ENCODE measurements around the gene AOC2.
"Not testable (repeated sequence)": the region's sequence is repeated elsewhere in the genome, so short reads cannot be mapped to it uniquely, and the experiment has no call there.

AOC2 gene

GRCh38 chr17:42855048-42855596 is 10.7 kb downstream of the AOC2 start:
- no peak for DNase-seq

DNA sequence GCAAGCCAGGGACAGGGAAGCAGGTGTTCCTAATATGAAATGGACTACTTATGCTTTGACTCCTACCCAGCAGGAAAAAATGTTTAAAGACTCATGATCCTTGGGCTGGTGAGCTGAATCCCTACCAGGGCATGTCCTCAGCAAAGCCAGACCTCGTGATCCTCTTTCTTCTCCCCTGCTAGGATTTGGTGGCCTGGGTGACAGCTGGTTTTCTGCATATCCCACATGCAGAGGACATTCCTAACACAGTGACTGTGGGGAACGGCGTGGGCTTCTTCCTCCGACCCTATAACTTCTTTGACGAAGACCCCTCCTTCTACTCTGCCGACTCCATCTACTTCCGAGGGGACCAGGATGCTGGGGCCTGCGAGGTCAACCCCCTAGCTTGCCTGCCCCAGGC is 11.7 kb downstream of the AOC2 start:
- not testable (repeated sequence) for DNase-seq

- DNase-seq, result not testable (repeated sequence)
Measured at GRCh38 chr17:42856516-42856915, 12.1 kb downstream of the AOC2 start.

GRCh38 chr17:42857389-42857788 is 13.0 kb downstream of the AOC2 start:
- DNase-seq, result no peak

DNA sequence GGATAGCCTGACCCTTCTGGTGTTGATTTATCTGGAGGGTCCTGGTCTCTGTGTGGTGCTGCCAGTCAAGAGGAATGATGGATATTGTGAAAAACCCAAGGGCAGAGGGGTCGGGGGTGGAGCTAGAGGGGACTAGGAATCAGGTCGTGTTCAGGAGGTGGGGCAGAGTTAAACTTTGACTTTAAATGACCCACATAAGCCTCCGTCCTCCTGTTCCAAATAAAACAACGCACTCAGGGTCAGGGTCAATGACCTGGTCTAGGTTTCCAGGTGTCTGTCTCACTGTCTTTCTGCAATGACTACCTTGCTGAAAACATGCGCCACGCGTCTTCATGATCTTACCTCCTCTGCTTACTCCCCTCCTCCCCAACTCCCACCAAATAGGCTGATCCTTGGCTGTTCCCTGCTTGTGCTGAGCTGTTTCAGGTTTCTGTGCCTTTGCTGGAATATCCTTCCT is 21.3 kb downstream of the AOC2 start:
- DNase-seq, result no peak

DNA sequence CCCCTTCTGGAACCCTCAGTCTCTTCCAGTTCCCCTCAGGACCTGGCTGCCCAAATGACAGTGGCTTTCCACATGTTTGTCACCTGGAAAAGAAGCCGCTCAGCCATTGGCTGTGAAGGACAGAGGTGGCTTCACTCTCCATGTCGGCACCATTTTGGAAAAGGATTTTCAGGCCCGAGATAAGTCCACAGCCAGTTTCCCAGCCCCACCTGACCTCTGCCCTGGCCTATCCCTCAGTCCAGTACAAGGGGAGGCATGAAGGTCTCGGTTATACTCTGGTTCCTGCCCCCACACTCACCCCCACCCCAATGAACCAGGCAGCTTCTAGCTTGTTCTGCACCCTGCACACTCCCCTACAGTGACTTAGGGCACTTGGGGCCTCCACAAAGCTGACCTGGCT is 21.8 kb downstream of the AOC2 start:
- no peak for DNase-seq

DNA sequence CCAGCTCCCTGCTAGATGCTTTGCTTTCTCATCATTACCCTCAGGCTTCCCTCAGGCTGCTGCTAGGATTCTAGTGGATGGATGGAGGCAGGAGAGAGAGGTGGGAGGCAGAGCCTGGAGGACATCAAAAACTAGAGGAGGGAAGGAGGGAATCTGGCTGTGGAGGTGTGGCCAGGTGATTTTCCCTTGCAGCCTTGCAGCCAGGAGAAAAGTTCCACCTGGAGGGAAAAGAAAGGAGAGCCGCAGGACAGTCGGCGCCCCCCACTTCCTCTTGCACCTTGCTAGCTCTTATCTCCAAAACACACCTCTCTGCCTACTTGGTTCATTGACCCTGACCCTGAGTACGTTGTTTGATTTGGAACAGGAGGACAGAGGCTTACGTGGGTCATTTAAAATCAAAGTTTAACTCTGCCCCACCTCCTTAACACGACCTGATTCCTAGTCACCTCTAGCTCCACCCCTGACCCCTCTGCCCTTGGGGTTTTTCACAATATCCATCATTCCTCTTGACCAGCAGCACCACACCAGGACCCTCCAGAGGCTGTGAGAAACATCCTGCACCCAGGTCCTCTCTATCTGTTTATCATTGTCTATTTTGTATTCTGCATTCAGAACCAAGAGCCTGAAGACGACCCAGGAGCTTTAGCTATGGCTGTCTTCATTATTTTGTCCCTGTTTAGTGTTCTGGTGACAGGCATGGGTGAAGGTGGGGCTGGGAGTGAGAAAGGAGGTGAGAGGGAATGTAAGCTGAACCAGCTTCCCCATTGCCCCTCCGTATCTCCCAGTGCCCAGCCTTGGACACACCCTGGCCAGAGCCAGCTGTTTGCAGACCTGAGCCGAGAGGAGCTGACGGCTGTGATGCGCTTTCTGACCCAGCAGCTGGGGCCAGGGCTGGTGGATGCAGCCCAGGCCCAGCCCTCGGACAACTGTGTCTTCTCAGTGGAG is 22.5 kb downstream of the AOC2 start:
- DNase-seq, result no peak

DNA sequence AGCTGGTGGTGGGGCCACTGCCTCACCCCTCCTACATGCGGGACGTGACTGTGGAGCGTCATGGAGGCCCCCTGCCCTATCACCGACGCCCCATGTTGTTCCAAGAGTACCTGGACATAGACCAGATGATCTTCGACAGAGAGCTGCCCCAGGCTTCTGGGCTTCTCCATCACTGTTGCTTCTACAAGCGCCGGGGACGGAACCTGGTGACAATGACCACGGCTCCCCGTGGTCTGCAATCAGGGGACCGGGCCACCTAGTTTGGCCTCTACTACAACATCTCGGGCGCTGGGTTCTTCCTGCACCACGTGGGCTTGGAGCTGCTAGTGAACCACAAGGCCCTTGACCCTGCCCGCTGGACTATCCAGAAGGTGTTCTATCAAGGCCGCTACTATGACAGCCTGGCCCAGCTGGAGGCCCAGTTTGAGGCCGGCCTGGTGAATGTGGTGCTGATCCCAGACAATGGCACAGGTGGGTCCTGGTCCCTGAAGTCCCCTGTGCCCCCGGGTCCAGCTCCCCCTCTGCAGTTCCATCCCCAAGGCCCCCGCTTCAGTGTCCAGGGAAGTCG is 23.4 kb downstream of the AOC2 start:
- DNase-seq, result not testable (repeated sequence)

- no peak for DNase-seq
Measured at GRCh38 chr17:42868338-42868737, 24.0 kb downstream of the AOC2 start.

GRCh38 chr17:42871647-42872046 is 27.3 kb downstream of the AOC2 start:
- no peak for DNase-seq

DNA sequence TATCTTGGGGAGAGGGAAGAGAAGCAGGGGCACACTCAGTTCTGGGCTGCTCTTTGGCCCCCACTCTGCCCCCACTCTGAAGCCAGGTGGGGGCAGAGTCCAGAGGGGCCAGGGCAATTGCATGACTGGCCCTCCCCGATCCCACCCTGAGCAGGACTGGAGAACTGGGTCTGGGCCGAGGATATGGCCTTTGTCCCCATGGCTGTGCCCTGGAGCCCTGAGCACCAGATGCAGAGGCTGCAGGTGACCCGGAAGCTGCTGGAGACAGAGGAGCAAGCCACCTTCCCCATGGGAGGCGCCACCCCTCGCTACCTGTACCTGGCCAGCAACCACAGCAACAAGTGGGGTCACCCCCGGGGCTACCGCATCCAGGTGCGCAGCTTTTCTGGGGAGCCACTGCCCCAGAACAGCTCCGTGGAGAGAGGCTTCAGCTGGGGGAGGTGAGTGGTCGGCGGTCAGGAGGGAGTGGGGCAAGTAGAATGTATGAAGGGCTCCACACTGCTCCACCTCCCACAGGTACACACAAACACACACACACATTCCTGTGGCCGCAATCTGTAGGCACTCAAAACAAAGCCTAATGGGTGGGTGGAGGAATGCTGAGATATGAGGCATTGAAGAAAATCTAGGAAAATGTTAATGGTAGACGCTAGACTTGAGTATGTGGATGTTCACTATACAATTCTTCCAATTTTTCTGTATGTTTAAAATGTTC is 28.0 kb downstream of the AOC2 start:
- no peak for DNase-seq

- no peak for DNase-seq
Measured at GRCh38 chr17:42873315-42873714, 28.9 kb downstream of the AOC2 start.

GRCh38 chr17:42873932-42874695 is 29.7 kb downstream of the AOC2 start:
- DNase-seq, result not testable (repeated sequence)

- DNase-seq, result no peak
Measured at GRCh38 chr17:42877037-42877436, 32.7 kb downstream of the AOC2 start.

- no peak for DNase-seq
Measured at GRCh38 chr17:42878123-42878880, 33.9 kb downstream of the AOC2 start.

DNA sequence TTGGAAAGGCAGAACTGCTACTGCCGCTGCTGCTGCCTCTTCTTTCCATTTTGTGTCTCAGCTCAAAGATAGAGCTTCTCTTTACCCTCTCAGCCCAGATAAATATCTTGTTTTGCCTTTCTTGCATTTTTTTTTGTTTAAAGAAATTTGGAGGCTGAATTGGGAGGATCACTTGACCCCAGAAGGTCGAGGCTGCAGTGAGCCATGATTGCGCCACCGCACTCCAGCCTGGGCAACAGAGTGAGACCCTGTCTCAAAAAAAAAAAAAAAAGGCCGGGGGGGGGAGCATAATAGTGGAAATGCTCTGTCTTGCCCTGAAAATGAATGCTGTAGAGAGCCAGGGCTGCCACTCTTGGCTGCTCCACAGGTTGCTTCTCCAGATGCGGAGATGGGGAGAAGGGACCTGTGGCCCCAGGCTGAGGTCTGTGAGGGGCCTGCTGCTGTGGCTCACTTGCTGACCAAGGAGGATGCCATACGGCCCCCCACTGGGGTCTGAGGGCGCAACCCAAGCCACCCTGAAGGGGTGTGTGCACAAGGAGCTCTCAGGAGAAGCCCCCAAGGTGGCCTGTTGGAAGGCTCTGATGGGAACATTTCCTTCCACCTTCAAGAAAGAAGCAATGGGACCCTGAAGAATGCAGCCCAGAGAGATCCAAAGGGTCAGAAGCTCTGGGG is 34.7 kb downstream of the AOC2 start:
- no peak for DNase-seq

DNA sequence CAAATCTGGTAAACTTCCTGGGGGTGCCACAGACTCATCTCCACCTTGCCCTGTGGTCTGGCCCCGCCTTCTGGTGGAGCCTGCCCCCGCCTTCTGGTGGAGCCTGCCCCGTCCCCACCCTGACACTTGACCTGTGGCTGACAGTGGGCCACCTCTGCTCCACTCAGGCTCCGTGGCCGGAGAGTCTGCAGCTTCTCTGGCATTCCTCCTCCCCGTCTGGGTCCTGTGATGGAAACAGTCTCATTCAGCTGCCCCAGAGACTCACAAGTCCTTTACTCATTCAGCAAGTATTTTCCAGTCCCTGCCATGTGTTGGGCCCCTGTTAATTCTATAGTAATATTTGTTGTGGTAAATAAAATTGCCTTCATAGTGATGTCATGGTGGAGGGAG is 35.2 kb downstream of the AOC2 start:
- DNase-seq, result no peak

DNA sequence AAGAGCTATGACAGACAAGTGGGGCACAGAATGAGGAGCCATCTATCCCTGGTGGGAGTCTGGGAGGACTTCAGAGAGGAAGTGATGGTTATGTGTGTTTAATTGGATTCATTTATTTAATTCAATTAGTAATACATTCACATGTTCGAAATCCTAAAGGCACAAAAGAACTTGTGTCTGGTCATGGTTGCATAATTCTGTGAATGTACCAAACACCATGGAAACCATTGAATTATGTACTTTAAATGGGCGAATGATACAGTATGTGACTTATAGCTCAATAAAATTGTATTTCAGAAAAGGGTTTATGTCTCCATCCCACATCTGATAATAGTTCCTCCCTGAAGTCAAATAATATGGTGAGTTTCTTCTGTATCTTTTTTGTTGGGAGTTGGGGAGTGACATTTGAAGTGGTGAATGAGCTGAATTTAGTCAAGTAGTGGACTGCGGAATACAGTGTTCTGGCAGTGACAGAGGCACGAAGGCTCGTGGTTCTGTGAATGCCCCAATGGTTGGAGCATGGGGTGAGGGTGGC is 36.5 kb downstream of the AOC2 start:
- no peak for DNase-seq

DNA sequence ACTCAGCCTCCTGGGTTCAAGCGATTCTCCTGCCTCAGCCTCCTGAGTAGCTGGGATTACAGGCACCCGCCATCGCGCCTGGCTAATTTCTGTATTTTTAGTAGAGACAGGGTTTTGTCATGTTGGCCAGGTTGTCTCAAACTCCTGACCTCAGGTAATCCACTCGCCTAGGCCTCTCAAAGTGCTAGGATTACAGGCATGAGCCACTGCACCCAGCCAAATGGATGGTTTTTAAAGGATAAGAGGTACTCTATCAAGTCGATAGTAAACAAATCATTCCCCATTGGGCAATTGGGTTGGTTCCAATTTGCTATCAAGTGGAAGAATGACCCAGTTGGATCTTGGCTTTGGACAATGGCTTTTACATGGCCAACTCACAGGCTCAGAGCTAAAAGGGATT is 37.3 kb downstream of the AOC2 start:
- peak; percentile 93 for DNase-seq

DNA sequence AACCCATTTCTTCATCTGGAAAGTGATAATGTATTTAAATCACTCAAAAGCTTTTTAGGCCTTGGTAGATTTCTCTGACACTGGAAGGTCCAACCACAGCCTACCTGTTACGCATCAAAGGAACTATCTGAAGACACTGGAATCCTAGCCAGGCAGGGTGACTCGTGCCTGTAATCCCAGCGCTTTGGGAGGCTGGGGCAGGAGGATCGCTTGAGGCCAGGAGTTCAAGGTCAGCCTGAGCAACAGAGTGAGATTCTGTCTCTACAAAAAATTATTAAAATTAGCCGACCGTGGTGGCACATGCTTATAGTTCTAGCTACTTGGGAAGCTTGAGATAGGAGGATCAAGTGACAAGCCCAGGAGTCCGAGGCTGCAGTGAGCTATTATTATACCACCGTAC is 37.8 kb downstream of the AOC2 start:
- DNase-seq, result no peak
